ENCODE results near the gene MED15.
"Not testable (repeated sequence)": the region's sequence is repeated elsewhere in the genome, so short reads cannot be mapped to it uniquely, and the experiment has no call there.

- not testable (repeated sequence) for TF ChIP-seq POLR2AphosphoS5, CTCF, POLR2A, EP300 (IDR thresholded peaks at IDR 0.05)
These were observed 36.9 kb upstream of the MED15 start for GRCh38 chr22:20470525-20470924.
